SH-SY5Y (cell line): ENCODE measurements around the gene MAT1A.

ENCODE experiments used
- GATA2 ChIP-seq: IDR thresholded peaks from 2 replicates; pipeline ENCODE4 v1.6.1; 2011; ENCODE audit warnings: mild to moderate bottlenecking, low read depth, low read length
- GATA3 ChIP-seq: IDR thresholded peaks from 2 replicates; pipeline ENCODE4 v1.6.1; 2011; ENCODE audit warnings: low read depth, mild to moderate bottlenecking, low read length, moderate library complexity

Gene MAT1A

DNA sequence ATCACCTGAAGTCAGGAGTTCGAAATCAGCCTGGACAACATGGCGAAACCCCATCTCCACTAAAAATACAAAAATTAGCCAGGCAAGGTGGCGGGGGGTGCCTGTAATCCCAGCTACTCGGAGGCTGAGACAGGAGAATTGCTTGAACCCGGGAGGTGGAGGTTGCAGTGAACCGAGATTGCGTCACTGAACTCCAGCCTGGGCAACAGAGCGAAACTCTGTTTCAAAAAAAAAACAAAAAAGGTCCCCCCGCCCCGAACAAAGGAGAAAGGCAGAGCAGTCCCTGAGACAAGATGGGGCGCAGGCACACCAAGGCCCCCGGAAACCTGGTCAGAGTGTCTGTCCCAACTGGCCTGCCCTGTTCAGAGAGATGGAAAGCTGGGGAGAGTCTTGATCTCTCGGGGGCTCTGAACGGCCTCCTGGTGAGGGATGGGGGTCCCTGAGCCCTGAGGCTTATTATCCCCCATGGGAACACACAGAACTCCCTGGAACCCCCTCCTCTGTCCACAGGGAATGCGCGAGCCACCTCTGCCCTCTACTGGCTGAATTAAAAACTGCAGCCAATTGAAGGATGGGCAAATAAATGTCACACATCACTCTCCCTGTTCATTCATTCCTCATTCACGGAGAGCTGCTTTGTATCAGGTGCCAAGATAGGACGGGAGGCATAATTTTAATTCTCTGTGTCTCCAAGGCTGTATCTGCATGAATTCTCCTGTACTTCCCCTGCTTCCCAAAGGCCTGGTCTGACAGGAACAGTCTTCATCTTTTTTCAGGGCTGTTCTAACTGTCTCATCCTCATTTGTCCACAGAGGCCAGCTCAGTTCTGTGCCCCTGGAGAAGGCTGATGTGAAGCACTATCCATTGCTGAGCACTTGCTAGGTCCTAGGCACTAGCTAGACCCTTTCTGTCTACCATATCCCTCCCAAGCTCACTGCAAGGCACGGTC is 28.9 kb downstream of the MAT1A start:
- no peak for TF ChIP-seq GATA3
- TF ChIP-seq GATA2, result no peak

DNA sequence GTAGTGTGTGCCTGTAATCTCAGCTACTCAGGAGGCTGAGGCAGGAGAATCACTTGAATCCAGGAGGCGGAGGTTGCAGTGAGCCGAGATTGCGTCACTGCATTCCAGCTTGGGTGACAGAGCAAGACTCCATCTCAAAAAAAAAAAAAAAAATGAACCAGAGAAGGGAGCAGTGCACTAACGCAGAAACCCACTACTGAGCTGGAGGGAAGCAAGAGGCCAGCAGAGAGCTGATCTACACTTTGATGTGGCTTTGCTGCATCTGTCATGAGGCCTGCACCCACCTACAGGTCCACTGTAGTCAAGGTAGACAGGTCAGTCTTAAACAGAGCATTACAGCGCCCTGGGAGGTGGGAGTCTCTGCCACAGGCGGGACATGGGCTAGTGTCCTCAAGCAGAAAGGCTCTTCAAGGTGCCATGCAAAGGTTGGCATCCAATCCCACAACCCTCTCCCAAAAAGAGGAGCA is 30.0 kb downstream of the MAT1A start:
- TF ChIP-seq GATA2 (no peak), GATA3 (no peak)

DNA sequence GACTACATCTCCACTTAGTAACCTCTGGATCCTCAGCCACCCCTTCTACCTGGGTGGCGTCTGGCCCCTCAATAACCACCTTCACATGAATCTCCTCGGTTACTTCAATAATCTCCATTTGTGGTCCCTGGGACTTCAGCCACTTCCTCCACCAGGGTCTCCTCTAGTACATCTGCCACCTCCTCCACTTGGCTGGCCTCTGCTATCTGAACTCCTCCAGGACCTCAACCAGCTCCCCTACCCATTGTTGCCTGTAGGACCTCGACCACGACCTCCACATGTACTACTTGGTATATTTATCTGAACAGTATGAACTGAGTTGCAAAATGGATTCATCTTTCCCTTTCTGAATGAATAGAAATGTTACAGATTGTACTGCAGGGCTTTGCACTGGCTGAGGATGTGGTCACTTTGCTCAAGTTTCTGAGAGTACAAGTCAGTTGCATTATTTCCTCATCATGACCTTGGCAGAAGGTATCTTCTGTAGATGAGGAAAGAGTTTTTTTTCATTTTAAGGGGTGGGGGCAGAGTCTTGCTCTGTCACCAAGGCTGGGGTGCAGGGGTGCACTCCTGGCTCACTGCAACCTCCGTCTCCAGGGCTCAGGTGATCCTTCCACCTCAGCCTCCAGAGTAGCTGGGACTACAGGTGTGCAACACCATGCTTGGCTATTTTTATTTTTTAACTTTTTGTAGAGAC is 36.0 kb downstream of the MAT1A start:
- TF ChIP-seq GATA2 (no peak), GATA3 (no peak)

DNA sequence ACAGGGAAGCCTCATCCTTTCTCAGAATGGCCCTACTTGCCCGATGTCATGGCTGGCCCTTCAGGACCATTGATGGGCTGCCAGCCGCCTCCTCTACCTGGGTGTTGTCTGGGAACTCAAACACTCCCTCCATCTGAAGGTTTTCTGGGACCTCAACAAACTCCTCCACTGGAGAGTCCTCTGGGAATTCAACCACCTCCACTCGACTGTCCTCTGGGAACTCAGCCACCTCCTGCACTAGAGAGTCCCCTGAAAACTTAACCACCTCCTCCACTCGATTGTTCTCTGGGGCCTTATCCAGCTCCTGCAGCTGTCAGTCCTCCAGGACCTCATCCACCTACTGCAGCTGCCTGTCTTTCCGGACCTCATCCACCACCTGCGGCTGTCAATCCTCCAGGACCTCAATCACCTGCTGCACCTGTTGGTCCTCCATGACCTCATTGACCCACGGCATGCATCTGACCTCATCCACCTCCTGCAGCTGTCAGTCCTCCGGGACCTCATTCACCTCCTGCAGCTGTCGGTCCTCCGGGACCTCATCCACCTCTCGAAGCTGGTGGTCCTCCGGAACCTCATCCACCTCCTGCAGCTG is 37.1 kb downstream of the MAT1A start:
- no peak for TF ChIP-seq GATA3
- TF ChIP-seq GATA2, result no peak
